A673 (cell line): ENCODE data around the gene PVALEF.

Experiments used
- EZH2 ChIP-seq: fragments of 200-600 bp; sonication (generic); IDR thresholded peaks from 2 replicates; pipeline ENCODE4 v1.6.1; 2017; ENCODE audit warnings: borderline replicate concordance, low read depth, mild to moderate bottlenecking, mixed read lengths, antibody characterized with exemption, low read length; ENCODE audit not compliant: poor library complexity, severe bottlenecking
- TF ChIP-seq, protein P1 (sequence below): fragments of 300-800, 200-600 bp; sonication (generic); conservative IDR thresholded peaks from 2 replicates; pipeline ENCODE4 v1.5.1; 2017; ENCODE audit warnings: low read depth, mild to moderate bottlenecking, antibody characterized with exemption, low read length, moderate library complexity, mixed read lengths

DNA sequence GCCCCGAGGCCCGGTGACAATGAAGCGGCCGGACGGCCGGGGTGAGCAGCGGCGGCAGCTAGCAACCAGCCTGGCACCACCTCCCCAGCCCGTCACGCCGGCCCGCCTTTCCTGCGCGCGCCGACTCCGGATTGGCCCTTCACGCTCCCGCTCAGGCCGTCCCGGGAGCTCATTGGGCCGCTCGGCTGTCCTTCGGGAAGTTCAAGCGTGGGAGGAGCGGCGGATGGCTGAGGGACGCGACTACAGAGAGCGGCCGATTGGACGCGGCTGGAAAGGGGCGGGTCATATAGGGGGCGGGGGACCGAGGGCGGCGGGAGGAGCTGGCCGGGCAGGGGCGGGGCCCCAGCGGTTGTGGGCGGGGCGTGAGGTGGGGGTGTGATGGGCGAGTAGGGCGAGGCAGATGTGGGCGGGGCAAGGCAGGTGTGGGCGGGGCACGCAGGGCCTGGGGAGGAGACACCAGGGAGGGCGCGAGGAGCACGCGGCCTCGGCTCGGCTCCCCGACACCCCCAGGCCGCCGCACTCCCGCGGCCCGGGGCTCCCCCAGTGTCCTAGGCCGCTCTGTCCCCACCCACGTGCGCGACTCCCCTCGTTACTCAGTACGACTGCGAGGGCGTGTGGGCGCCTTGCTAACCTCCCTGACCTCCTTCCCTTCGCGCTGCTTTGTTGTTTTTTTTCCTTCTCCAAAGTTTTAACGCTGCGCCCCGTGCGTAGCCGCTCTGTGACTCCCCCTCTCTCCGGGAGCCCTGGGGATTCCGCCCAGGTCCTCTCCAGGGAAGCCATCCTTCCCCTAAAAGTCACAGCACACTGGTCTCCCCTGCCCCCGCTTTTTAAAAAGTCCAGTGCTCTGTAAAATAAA is 57.8 kb downstream of the PVALEF start, which contains the start of gene CEP131:
- TF ChIP-seq, protein P1, sequence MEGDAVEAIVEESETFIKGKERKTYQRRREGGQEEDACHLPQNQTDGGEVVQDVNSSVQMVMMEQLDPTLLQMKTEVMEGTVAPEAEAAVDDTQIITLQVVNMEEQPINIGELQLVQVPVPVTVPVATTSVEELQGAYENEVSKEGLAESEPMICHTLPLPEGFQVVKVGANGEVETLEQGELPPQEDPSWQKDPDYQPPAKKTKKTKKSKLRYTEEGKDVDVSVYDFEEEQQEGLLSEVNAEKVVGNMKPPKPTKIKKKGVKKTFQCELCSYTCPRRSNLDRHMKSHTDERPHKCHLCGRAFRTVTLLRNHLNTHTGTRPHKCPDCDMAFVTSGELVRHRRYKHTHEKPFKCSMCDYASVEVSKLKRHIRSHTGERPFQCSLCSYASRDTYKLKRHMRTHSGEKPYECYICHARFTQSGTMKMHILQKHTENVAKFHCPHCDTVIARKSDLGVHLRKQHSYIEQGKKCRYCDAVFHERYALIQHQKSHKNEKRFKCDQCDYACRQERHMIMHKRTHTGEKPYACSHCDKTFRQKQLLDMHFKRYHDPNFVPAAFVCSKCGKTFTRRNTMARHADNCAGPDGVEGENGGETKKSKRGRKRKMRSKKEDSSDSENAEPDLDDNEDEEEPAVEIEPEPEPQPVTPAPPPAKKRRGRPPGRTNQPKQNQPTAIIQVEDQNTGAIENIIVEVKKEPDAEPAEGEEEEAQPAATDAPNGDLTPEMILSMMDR = no peak
- TF ChIP-seq EZH2 = no peak
